HG03378 (cell line): ENCODE measurements around the gene ATP6V0A1.

Experiments used
- ATAC-seq: cut with Tn5 transposase; IDR thresholded peaks from one replicate; pipeline ENCODE4 v1.9.1; 2021; ENCODE audit warnings: mild to moderate bottlenecking, moderate library complexity; ENCODE audit not compliant: unreplicated experiment

The ATP6V0A1 gene

DNA sequence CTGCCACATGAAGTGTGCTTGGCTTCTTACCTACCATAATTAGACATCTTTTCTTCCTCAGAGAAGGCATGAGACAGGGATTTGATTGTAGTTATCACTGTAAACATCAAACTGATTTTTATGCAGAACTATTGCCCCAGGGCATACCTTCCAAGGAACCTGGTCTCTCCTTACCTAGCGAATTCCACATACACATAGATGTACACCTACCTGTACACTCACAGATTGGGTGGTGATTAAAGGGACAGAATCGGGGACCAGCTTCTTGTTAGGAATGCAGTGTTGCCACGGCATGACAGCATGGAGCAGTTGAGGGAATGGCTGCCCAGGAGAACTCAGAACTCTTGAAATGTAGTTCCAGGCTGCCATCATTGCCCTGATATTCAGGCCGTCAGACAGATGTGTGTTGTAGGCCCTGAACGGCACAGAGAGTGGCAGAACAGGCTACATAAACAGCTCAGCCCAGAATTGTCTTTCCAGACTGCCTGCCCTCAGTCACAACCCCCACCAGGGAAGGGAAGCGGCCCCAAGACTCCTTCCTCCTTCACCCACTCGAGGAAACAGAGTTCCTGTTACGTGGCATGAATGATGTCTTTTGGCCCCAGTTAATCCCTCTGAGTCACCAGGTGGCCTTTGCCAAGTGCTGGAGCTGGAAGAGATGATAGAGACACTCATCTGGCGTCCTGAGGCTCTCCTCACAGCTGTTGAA, 59.5 kb downstream of the ATP6V0A1 start:
- ATAC-seq, result no peak

DNA sequence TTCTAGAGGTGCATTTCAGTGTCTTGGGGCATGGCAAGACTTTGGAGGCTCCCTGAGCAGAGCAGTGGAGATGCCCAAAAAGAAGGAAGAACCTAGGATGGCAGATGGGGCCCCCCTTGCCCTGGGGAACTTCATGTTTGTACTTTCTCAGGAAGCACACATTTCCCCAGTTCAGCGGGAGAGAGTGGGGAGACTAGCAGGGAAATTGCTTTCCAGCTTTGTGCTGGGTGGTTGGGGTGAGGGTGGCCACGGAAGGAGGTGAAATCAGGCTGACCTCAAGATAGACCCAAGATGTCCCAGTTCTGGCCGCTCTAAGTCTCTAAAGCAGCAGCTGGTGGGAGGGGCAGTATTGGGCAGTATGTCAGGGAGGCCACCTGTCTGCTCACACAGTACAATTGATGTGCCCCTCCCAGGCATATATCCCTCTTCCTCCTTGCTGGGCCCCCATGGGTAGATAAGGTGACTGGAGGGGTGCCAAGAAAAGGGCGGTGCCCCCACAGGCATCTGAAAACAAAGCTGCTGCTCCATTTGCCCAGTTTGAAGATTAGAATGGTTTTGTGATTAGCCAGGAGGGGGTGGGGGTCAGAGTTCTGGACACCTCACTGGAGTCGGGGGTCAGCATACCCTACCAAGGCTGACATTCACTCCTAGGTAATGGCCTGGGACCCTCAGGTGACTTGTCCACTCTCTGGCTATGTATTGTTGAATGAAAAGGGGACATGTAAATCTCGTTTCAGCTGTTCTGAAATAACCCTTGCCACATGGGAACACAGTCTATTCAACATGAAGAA, 60.3 kb downstream of the ATP6V0A1 start:
- no peak for ATAC-seq

DNA sequence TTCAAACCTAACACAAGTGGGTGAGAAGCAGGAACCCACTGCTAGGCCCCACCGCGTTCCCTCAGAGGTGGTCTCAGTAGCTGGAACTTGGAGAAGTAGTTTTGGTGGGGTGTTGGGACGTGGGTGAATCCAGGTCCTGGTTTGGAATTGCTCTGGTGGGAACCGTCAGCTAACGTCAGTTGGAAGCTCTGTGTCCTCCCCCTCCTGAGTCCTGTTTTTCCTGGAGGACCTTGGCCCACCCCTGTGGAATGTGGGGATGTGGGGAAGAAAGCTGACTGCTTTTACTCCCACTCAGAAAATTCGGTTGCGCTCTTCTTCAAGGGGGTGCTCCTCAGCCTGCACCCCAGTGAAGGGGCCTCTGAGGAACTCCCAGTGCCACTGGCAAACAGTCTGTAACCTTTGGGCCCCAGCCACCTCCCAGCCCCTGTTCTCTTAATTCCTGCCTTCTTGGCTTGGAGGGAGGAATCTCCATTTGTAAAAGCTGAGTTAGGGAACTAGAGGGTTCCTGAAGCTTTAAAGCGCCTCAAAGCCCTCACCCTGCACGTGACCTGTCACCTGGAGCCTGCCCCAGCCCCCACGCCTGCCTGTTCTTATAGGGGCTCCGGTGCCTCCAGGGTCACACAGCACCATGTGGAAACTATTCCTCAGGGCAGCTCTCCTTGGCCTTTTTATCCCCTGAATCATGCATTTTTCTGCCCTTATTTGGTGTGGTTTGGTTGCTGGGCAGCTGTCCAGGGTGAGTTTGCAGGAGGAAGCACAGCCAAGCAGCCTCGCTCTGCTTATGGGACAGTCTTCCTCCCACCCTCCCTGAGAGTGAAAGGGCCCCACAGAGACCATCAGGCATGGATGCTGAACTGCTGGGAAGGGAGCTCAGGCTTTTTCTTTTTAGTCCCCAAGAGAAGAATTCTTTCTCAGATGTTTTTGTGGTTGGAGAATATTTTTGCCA, 61.1 kb downstream of the ATP6V0A1 start:
- no peak for ATAC-seq

DNA sequence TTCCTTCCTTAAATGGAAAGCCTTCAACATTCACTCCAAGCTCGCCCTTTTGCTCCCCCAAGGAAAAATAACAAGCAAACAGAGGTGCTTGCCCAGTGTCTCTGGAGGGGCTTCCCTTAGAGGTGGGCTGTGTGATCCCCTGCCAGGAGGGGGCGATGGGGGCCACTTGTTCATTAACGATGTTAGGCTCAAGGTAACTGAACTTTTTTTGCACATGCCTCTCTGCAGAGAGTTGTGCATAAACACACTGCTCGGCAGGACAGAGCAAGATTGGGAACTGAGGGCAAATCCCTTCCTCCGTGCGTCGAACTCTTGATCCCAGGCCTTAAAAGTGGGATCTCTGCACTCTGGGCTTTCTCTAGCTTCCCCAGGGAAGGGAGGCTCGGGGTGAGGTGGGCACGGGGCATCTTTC, 61.9 kb downstream of the ATP6V0A1 start:
- ATAC-seq, result no peak

DNA sequence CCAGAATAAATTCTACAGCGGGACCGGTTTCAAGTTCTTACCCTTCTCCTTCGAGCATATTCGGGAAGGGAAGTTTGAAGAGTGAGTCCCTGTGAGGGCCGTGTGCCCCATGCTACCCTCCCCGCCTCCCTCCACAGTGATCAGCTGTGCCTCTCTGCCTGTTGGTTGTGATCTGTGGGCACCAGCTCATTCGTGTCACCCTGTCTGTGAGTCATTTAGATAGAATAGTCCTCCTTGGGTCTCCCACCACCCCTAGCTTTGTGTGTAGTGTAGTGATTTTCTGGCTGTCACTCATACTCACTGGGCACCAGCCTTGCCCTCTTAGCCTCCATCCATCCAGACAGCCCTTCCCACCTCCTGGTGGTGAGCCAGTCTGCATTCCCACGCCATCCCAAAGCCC, 62.4 kb downstream of the ATP6V0A1 start:
- ATAC-seq, result no peak

DNA sequence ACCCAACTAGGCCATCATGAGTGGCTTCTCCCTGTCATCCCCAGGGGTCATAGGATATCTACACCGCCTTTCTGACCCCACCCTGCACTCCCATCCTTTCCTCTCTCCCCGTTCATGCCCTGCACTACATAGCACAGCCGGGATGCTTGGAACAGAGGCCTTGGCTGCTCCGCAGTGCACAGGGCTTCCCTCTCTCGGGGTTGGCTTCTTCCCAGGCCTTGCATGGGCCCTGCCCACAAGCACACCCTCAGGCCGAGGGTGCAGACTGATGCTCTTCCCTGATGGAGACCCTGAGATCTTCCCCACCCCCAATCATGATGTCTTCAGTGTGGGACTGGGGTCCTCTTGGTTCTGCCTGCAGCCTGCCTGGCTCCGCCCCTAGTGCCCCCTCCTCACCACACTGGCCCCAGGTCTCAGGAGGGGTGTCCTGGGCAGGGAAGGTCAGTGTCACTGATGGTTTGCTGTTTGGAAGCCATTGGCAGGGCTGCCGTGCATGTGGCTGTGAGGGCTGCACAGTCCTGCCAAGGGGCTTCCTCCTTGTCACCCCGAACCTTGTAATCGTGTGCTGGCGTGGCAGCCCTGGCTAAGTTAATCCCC, 63.1 kb downstream of the ATP6V0A1 start:
- ATAC-seq, result no peak

DNA sequence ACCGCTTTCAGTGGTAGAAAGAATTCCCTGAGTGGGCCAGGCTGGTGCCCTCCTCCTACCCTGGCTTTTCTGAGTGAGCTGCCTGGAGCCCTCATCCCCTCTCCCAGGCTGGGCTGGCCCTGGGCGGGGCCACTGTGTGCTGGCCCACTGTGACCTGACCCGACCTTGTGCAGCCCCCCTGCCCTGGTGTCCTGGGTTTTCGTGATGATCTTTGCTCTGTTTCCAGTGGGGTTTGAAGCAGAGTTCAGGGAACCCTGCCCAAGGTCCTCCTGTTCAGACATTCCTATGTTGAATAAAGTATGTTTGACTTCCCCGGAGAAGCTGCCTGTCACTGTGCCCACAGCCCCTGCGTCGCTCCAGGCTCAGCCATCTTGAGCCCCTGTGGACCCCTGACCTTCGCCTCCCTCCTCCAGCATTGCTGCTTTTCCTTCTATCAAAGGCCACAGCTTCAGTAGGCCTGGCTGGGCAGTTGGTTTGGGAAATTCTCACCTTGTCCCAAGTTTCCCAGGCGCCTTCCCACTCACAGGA, 63.6 kb downstream of the ATP6V0A1 start:
- ATAC-seq, result no peak

DNA sequence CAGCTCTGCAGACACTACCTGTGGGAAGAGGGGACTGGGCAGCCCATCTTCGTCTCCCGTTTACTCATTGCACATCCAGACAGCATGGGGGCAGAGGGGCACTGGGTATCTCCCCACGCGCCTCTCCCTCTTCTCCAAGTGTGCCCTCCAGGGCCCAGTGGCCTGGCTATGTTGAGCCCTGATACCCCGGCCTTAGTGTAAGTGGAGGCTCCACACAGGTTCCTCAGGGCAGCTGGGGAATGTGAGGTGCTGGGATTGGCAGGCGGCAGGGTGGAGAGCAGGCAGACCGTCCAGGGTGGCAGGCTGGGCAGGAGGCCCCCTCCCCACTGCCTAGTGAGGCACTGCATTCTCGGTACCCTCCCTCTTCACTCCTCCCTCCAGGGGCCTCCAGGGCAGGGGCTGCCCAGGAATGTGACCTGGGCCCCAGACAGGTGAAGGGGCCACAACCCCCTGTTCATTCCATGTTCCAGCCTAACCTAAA, 64.2 kb downstream of the ATP6V0A1 start:
- ATAC-seq, result no peak

DNA sequence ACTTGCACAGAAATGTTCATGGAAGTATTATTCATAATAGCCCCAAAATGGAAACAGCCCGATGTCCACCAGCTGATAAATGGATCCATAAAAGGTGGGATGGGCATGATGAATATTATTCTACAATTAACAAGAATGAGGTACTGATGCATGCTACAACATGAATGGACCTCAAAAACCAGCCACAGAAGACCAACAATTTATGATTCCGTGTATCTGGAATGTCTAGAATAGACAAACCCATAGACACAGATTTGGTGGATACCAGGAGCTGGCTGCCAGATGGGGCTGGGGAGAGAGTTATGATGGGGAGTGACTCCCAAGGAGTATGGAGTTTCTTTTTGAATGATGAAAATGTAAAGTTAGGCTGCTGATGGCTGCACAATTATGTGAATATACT, 66.5 kb downstream of the ATP6V0A1 start:
- ATAC-seq, result no peak

DNA sequence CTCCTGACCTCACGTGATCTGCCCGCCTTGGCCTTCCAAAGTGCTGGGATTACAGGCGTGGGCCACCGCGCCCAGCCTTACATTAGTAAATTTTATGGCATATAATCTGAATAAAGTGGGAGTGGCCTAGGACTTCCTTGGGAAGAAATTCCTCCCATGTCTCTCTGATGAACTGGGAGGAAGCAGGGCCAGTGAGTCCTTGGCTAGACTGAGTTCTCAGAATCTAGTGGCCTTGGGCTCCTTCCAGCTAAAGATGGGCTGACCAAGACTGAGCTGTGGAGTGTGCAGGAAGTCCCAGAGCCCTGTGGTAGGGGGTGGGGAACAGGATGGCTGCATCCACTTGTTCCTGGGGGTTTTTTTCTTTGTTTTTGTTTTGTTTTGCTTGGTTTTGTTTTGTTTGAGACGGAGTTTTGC, 67.4 kb downstream of the ATP6V0A1 start:
- ATAC-seq, result no peak

DNA sequence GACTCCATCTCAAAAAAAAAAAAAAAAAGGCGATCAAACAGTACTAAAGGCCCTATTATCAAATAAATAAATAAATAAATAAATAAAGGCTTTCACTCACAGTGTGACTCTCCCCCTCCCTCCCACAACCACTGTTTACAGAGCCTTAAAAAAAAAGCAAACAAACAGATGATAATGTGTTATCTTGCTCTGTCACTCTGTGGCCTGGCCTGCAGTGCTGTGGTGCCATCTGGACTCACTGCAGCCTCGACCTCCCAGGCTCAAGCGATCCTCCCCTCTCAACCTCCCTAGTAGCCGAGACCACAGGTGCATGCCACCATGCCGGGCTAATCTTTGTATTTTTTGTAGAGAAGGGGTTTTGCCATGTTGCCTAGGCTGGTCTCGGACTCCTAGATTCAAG, 69.3 kb downstream of the ATP6V0A1 start:
- ATAC-seq, result no peak

DNA sequence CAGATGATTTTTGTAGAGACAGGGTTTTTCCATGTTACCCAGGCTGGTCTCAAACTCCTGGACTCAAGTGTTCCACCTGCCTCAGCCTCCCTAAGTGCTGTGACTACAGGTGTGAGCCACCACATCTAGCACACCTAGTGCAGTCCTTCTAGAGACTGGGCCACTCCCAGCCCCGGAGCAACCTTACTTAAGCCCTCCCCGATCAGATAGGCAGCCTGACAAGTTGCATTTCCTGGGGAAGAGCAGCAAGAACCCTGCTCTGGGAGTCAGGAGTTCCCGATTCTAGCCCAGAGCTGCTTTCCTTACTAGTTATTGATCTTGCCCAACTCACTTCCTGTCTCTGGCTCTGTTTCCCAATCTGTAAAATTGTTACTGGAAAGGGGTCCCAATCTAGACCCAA, 70.4 kb downstream of the ATP6V0A1 start:
- ATAC-seq, result no peak

DNA sequence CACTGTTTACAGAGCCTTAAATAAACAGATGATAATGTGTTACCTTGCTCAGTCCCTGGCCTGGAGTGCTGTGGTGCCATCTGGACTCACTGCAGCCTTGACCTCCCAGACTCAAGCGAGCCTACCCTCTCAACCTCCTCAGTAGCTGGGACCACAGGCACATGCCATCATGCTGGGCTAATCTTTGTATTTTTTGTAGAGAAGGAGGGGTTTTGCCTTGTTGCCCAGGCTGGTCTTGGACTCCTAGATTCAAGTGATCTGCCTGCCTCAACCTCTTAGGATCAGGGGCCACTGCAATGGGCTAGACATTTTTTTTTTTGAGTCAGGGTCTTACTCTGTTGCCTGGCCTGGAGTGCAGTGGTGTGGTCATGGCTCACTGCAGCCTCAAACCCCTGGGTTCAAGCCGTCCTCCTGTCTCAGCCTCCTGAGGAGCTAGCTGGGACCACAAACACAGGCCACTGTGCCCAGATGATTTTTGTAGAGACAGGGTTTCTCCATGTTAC, 72.3 kb downstream of the ATP6V0A1 start:
- ATAC-seq, result no peak

DNA sequence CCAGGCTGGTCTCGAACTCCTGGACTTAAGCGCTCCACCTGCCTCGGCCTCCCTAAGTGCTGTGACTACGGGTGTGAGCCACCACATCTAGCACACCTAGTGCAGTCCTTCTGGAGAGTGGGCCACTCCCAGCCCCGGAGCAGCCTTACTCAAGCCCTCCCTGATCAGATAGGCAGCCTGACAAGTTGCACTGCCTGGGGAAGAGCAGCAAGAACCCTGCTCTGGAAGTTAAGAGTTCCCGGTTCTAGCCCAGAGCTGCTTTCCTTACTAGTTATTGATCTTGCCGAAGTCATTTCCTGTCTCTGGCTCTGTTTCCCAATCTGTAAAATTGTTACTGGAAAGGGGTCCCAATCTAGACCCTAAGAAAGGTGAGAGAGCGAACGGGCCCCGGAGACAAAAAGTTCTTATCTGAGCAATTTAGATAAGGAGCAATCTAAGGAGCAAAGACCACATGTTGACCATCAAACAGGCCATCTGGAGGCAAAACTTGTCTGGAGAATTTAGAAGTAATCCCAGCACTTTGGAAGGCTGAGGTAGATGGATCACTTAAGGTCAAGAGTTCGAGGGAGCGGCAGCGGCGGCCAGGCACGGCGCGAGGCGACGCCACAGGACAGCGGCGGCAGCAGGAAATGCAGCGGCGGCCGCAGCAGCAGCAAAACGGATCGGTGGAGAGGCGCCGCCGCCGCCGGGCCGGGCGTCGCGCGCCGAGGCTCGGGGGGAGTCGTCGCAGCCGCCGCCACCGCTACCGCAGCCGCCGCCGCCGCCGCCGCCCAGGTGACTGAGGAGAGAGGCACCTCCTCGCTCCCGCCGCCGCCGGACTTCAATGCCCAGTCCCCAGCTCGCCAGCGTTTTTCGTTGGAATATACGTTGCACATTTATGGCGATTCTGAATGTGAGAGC, 73.0 kb downstream of the ATP6V0A1 start:
- ATAC-seq, result no peak

DNA sequence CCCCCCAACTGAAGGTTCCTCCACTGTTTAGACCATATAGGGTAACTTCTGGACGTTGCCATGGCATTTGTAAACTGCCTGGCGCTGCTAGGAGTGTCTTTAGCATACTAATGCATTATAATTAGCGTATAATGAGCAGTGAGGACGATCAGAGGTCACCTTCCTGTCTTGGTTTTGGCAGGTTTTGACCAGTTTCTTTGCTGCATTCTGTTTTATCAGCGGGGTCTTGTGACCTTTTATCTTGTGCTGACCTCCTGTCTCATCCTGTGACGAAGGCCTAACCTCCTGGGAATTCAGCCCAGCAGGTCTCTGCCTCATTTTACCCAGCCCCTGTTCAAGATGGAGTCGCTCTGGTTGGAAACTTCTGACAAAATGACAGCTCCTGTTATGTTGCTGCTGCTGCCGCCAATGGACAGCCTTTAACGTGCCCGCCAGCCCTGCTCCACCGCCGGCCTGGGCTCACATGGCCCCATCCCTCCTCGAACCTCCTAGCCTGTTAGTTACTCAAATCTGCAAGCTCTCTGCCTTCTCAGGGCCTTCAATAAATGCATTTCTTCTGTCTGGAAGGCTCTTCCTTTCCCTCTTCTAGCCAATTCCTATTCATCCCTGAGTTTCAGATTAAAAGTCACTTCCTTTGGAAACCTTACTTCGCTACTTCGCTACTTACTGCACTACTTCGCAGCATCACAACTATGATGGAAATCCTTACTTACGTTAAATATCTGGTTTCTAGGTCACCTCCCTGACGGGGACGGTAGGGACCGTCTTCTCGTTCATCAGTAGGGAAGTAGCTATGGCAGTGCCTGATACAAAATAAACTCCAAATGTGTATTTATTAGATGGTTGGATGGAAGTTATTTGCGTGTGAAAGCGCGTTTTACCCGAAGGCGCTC, 76.7 kb downstream of the ATP6V0A1 start:
- peak; percentile 19 for ATAC-seq

DNA sequence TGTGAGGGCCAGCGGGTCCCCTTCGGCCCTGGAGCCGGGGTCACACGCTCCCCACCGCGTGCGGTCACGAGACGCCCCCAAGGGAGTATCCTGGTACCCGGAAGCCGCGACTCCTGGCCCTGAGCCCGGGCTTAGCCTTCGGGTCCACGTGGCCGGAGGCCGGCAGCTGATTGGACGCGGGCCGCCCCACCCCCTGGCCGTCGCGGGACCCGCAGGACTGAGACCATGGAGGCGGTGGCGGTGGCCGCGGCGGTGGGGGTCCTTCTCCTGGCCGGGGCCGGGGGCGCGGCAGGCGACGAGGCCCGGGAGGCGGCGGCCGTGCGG, 77.3 kb downstream of the ATP6V0A1 start, which contains the start of gene NAGLU:
Gene NAGLU, plus strand, starts transcription at position 194 of the 324 bp plus-strand sequence. Its CDS starts 32 bp downstream, at position 226.
- peak; percentile 61 for ATAC-seq

DNA sequence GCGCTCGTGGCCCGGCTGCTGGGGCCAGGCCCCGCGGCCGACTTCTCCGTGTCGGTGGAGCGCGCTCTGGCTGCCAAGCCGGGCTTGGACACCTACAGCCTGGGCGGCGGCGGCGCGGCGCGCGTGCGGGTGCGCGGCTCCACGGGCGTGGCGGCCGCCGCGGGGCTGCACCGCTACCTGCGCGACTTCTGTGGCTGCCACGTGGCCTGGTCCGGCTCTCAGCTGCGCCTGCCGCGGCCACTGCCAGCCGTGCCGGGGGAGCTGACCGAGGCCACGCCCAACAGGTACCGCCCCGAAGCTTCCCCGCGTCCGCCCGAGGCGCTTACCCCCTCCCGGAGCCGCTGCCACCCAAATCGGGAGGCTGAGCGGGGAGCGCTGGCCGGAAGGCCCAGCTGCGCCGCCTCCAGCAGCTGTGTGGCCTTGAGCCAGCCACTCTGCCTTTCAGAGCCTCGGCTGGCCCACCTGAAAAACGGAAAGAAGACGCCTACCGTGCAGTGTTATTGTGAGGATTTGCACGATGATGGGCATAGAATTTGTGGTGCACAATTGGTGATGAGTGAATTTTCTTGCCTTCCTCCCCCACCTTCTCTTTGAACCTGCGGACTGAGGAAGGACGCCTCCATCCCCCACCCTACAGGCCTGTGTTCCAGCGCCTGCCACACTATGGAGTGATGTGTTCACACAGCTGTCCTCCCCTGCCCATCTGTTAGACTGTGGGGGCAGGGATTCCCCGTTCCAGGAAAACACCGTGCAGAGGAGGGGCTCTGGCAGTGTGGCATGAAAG, 77.9 kb downstream of the ATP6V0A1 start:
- ATAC-seq, result peak; percentile 29
